Testis (tissue), 2 donors: Measurements from ENCODE around the gene GGCX.

Experiments used
- CTCF ChIP-seq, 3 experiments: fragments of 450-650 bp in 2 of 3; fragments of 200-600 bp in 1 of 3; sonication (generic) in 1 of 3; IDR thresholded peaks; one replicate each; pipeline ENCODE4 v1.5.1; 2016 to 2019; ENCODE audit warnings: antibody characterized with exemption in 3 of 3, mild to moderate bottlenecking in 2 of 3, moderate library complexity in 1 of 3
- POLR2A ChIP-seq: fragments of 450-650 bp; IDR thresholded peaks from one replicate; pipeline ENCODE4 v1.6.1; 2017; ENCODE audit warnings: antibody characterized with exemption, mild to moderate bottlenecking, moderate library complexity

- TF ChIP-seq POLR2A (no peak), CTCF (IDR thresholded peaks at IDR 0.05) (no peak)
These were observed 19.4 kb downstream of the GGCX start for GRCh38 chr2:85541753-85542457.
